Pulmonary artery endothelial cell (primary cell): ENCODE data around the gene TTPAL. TPM values are rescaled to one million over a fixed set of nuclear protein-coding genes. Genes with fewer than 3 reads are reported as not detected.
"Not testable (repeated sequence)": the region's sequence is repeated elsewhere in the genome, so short reads cannot be mapped to it uniquely, and the experiment has no call there.

Source experiments
- DNase-seq: peaks from one replicate; pipeline ENCODE4 v3.0.0-alpha.2; 2011; ENCODE audit warnings: low read depth, low spot score
- total RNA-seq: library from RNA; depleted of rRNA; stranded (reverse); fragments of >200 nt; gene quantifications from 2 replicates; pipeline ENCODE4 v1.2.3, GENCODE V29; 2014

TTPAL gene
- total RNA-seq, 1 donor from 2014 or later: 4.7 TPM

- no peak for DNase-seq
These were observed 8.3 kb upstream of the TTPAL start for GRCh38 chr20:44467289-44467883.

GRCh38 chr20:44468044-44468782 is 7.5 kb upstream of the TTPAL start:
- no peak for DNase-seq

- DNase-seq: no peak
These were observed 5.3 kb upstream of the TTPAL start for GRCh38 chr20:44470327-44470726.

GRCh38 chr20:44471481-44471882 is 4.2 kb upstream of the TTPAL start:
- DNase-seq: no peak

- DNase-seq: not testable (repeated sequence)
These were observed 3.4 kb upstream of the TTPAL start for GRCh38 chr20:44472283-44472682.

GRCh38 chr20:44475372-44475693 is 341 bp upstream of the TTPAL start:
- no peak for DNase-seq

- DNase-seq: no peak
These were observed 1.5 kb downstream of the TTPAL start for GRCh38 chr20:44477151-44477550.

GRCh38 chr20:44478206-44478605 is 2.5 kb downstream of the TTPAL start:
- no peak for DNase-seq

GRCh38 chr20:44479643-44480042 is 4.0 kb downstream of the TTPAL start:
- no peak for DNase-seq

- no peak for DNase-seq
These were observed 4.4 kb downstream of the TTPAL start for GRCh38 chr20:44480097-44480496.

- no peak for DNase-seq
These were observed 6.2 kb downstream of the TTPAL start for GRCh38 chr20:44481719-44482416.

GRCh38 chr20:44483112-44483511 is 7.4 kb downstream of the TTPAL start:
- DNase-seq: no peak

- DNase-seq: no peak
These were observed 9.6 kb downstream of the TTPAL start for GRCh38 chr20:44485078-44485829.

GRCh38 chr20:44485830-44486198 is 10.1 kb downstream of the TTPAL start:
- no peak for DNase-seq

GRCh38 chr20:44488551-44488950 is 12.9 kb downstream of the TTPAL start:
- no peak for DNase-seq

GRCh38 chr20:44489223-44489622 is 13.5 kb downstream of the TTPAL start:
- no peak for DNase-seq

GRCh38 chr20:44489931-44490330 is 14.3 kb downstream of the TTPAL start:
- no peak for DNase-seq

GRCh38 chr20:44491635-44492395 is 16.1 kb downstream of the TTPAL start:
- no peak for DNase-seq

GRCh38 chr20:44494266-44494665 is 18.6 kb downstream of the TTPAL start:
- no peak for DNase-seq

GRCh38 chr20:44494681-44495080 is 19.0 kb downstream of the TTPAL start:
- no peak for DNase-seq

GRCh38 chr20:44495257-44495656 is 19.6 kb downstream of the TTPAL start:
- DNase-seq: no peak
